ENCODE data around the gene TRA2A. TPM values are rescaled to one million over a fixed set of nuclear protein-coding genes. Genes with fewer than 3 reads are reported as not detected.

Gene TRA2A
- total and polyA plus RNA-seq, 2 of the 13 experiments (the other 11 are each of a cell fraction or from before 2014, with no cell fraction given), result 39.1 to 41.6 TPM

DNA sequence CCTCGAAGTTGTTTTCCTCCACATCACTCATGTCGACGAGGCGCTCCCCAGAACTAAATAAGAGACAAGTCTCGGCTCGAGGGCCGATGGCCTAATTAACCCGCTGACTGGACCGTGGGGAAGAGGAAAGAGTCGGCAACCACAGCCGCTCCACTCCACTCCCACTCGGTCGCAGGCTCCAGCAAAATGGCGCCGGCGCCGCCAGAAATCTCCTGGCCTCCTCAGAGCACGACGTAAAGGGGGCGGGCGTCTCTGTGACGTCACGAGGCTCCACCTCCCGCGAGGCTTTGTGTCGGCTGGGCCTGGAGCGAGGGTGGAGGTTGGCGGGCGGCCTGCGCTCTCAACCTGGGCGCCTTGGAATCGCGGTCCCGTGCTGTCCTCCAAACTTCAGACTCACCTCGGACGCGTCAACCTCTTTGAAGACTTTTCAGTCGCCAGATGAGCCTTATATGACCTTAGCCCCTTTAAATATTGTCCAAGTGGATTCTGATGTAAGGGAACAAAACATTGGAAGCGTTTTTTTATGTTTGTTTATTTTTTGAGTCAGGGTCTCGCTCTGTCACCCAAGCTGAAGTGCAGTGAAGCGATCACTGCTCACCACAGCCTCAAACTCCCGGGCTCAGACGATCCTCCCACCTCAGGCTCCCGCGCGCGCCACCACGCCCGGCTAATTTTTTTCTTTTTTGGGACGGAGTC is at the start of gene TRA2A (continued):
- TF ChIP-seq, protein P1, sequence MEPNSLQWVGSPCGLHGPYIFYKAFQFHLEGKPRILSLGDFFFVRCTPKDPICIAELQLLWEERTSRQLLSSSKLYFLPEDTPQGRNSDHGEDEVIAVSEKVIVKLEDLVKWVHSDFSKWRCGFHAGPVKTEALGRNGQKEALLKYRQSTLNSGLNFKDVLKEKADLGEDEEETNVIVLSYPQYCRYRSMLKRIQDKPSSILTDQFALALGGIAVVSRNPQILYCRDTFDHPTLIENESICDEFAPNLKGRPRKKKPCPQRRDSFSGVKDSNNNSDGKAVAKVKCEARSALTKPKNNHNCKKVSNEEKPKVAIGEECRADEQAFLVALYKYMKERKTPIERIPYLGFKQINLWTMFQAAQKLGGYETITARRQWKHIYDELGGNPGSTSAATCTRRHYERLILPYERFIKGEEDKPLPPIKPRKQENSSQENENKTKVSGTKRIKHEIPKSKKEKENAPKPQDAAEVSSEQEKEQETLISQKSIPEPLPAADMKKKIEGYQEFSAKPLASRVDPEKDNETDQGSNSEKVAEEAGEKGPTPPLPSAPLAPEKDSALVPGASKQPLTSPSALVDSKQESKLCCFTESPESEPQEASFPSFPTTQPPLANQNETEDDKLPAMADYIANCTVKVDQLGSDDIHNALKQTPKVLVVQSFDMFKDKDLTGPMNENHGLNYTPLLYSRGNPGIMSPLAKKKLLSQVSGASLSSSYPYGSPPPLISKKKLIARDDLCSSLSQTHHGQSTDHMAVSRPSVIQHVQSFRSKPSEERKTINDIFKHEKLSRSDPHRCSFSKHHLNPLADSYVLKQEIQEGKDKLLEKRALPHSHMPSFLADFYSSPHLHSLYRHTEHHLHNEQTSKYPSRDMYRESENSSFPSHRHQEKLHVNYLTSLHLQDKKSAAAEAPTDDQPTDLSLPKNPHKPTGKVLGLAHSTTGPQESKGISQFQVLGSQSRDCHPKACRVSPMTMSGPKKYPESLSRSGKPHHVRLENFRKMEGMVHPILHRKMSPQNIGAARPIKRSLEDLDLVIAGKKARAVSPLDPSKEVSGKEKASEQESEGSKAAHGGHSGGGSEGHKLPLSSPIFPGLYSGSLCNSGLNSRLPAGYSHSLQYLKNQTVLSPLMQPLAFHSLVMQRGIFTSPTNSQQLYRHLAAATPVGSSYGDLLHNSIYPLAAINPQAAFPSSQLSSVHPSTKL (CRISPR knock-in tag; IDR thresholded peaks at IDR 0.05), result peak; percentile 66
- TF ChIP-seq MAFF (IDR thresholded peaks at IDR 0.05; ENCODE audit: low read depth, low read length) (no peak), PHF20 (CRISPR knock-in tag; IDR thresholded peaks at IDR 0.05) (0 out of 2 replicates have a peak, but pooled peaks have one; percentile 33), ZNF12 (CRISPR knock-in tag; IDR thresholded peaks at IDR 0.05) (no peak), NFYC (CRISPR knock-in tag; IDR thresholded peaks at IDR 0.05) (peak; percentile 27; the same call in 1 of the 2 replicates)
- TF ChIP-seq, protein P2, sequence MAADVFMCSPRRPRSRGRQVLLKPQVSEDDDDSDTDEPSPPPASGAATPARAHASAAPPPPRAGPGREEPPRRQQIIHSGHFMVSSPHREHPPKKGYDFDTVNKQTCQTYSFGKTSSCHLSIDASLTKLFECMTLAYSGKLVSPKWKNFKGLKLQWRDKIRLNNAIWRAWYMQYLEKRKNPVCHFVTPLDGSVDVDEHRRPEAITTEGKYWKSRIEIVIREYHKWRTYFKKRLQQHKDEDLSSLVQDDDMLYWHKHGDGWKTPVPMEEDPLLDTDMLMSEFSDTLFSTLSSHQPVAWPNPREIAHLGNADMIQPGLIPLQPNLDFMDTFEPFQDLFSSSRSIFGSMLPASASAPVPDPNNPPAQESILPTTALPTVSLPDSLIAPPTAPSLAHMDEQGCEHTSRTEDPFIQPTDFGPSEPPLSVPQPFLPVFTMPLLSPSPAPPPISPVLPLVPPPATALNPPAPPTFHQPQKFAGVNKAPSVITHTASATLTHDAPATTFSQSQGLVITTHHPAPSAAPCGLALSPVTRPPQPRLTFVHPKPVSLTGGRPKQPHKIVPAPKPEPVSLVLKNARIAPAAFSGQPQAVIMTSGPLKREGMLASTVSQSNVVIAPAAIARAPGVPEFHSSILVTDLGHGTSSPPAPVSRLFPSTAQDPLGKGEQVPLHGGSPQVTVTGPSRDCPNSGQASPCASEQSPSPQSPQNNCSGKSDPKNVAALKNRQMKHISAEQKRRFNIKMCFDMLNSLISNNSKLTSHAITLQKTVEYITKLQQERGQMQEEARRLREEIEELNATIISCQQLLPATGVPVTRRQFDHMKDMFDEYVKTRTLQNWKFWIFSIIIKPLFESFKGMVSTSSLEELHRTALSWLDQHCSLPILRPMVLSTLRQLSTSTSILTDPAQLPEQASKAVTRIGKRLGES (CRISPR knock-in tag; IDR thresholded peaks at IDR 0.05; ENCODE audit: borderline replicate concordance), result peak; percentile 62; the same call in 1 of the 2 replicates
- TF ChIP-seq, protein P3, sequence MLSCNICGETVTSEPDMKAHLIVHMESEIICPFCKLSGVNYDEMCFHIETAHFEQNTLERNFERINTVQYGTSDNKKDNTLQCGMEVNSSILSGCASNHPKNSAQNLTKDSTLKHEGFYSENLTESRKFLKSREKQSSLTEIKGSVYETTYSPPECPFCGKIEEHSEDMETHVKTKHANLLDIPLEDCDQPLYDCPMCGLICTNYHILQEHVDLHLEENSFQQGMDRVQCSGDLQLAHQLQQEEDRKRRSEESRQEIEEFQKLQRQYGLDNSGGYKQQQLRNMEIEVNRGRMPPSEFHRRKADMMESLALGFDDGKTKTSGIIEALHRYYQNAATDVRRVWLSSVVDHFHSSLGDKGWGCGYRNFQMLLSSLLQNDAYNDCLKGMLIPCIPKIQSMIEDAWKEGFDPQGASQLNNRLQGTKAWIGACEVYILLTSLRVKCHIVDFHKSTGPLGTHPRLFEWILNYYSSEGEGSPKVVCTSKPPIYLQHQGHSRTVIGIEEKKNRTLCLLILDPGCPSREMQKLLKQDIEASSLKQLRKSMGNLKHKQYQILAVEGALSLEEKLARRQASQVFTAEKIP (CRISPR knock-in tag; IDR thresholded peaks at IDR 0.05; ENCODE audit: borderline replicate concordance), result no peak
- TF ChIP-seq, protein P4, sequence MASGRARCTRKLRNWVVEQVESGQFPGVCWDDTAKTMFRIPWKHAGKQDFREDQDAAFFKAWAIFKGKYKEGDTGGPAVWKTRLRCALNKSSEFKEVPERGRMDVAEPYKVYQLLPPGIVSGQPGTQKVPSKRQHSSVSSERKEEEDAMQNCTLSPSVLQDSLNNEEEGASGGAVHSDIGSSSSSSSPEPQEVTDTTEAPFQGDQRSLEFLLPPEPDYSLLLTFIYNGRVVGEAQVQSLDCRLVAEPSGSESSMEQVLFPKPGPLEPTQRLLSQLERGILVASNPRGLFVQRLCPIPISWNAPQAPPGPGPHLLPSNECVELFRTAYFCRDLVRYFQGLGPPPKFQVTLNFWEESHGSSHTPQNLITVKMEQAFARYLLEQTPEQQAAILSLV (CRISPR knock-in tag; IDR thresholded peaks at IDR 0.05; ENCODE audit: borderline replicate concordance), result peak; percentile 51; the same call in 1 of the 2 replicates
- TF ChIP-seq, protein P5, sequence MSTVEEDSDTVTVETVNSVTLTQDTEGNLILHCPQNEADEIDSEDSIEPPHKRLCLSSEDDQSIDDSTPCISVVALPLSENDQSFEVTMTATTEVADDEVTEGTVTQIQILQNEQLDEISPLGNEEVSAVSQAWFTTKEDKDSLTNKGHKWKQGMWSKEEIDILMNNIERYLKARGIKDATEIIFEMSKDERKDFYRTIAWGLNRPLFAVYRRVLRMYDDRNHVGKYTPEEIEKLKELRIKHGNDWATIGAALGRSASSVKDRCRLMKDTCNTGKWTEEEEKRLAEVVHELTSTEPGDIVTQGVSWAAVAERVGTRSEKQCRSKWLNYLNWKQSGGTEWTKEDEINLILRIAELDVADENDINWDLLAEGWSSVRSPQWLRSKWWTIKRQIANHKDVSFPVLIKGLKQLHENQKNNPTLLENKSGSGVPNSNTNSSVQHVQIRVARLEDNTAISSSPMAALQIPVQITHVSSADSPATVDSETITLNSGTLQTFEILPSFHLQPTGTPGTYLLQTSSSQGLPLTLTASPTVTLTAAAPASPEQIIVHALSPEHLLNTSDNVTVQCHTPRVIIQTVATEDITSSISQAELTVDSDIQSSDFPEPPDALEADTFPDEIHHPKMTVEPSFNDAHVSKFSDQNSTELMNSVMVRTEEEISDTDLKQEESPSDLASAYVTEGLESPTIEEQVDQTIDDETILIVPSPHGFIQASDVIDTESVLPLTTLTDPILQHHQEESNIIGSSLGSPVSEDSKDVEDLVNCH (CRISPR knock-in tag; IDR thresholded peaks at IDR 0.05), result no peak
- TF ChIP-seq, protein P6, sequence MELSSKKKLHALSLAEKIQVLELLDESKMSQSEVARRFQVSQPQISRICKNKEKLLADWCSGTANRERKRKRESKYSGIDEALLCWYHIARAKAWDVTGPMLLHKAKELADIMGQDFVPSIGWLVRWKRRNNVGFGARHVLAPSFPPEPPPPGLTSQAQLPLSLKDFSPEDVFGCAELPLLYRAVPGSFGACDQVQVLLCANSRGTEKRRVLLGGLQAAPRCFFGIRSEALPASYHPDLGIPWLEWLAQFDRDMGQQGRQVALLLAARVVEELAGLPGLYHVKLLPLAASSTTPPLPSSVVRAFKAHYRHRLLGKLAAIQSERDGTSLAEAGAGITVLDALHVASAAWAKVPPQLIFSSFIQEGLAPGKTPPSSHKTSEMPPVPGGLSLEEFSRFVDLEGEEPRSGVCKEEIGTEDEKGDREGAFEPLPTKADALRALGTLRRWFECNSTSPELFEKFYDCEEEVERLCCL (CRISPR knock-in tag; IDR thresholded peaks at IDR 0.05; ENCODE audit: borderline replicate concordance), result peak; percentile 69; the same call in 1 of the 2 replicates

All from HepG2 (cell line).